Occipital lobe (tissue), 2 donors: ENCODE results near the gene CCDC74A. TPM values are rescaled to one million over a fixed set of nuclear protein-coding genes. Genes with fewer than 3 reads are reported as not detected.
"Not testable (repeated sequence)": the region's sequence is repeated elsewhere in the genome, so short reads cannot be mapped to it uniquely, and the experiment has no call there.

ENCODE experiments used
- DNase-seq: peaks from one replicate; lab custom pipeline; 2025; lab: John Stamatoyannopoulos, UW
- total RNA-seq: library from RNA; depleted of rRNA; stranded (reverse); fragments of >200 nt; gene quantifications from one replicate; pipeline ENCODE4 v1.2.3, GENCODE V29; 2014

CCDC74A gene
- total RNA-seq, 1 donor from 2014 or later = 4.1 TPM

- DNase-seq = not testable (repeated sequence)
Measured at GRCh38 chr2:131498321-131498973, 29.2 kb upstream of the CCDC74A start.

DNA sequence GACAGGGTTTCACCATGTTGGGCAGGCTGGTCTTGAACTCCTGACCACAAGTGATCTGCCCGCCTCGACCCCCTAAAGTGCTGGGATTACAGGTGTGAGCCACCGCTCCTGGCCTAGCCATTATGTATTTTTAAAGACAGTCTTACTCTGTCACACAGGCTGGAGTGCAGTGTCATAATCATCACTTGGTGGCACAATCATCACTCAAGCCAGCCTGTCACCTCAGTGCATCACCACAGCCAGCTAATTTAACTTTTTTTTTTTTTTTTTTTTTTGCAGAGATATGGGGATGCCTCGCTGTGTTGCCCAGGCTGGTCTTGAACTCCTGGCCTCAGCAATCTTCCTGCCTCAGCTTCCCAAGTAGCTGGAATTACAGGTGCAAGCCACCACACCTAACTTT lies 24.1 kb upstream of the CCDC74A start:
- DNase-seq = not testable (repeated sequence)

- not testable (repeated sequence) for DNase-seq
Measured at GRCh38 chr2:131504082-131504750, 23.5 kb upstream of the CCDC74A start.

DNA sequence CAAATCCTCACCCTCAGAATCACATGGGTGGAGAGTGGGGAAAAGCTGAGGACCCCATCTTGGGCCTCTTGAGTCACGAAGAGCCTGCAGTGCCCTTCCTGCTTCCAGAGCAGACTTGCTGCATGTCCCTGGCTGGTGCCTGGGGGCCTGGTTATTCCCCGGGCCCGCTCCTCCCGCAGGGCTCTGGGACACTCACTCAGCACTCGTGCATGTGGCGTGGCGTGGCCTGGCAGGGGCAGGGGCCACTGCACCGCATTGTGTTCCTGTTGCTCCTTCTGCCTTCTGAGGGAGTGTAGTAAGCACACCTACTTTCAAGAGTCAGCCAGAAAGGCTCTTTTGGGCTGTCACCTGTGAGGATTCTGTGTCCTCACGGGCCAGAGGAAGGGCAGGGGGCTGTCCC lies 18.1 kb upstream of the CCDC74A start:
- no peak for DNase-seq

DNA sequence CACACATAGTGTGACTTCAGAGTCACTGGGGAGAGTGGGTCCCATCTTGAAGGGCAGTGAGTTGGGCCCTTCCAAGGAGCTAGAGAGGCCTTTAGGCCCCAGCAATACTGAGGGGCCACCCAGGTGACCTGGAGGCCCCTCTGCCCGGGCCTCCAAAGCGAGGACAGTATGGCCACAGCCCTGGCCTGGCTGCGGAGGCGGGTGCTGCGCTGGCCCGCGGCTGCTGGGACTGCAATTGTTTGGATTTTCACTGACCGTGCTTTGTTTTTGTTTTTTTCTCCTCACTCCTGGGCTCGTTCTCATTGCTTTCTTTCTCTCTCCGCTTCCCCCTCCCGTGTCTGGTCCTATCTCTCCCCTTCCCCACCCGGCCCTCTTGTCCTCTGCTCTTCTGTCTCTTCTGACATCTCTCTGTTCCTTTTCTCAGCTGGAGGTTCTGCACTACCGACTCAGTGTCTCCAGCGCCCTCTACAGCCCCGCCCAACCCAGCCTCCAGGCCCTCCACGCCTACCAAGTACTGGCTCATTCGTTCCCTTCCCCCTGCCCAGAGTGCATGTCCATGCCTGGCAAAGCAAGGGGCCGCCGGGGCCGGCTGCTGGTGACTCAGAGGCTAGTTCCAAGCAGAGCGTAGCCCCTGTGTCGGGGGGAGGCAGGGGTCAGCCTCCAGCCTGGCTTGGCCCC lies 16.3 kb upstream of the CCDC74A start:
- not testable (repeated sequence) for DNase-seq

DNA sequence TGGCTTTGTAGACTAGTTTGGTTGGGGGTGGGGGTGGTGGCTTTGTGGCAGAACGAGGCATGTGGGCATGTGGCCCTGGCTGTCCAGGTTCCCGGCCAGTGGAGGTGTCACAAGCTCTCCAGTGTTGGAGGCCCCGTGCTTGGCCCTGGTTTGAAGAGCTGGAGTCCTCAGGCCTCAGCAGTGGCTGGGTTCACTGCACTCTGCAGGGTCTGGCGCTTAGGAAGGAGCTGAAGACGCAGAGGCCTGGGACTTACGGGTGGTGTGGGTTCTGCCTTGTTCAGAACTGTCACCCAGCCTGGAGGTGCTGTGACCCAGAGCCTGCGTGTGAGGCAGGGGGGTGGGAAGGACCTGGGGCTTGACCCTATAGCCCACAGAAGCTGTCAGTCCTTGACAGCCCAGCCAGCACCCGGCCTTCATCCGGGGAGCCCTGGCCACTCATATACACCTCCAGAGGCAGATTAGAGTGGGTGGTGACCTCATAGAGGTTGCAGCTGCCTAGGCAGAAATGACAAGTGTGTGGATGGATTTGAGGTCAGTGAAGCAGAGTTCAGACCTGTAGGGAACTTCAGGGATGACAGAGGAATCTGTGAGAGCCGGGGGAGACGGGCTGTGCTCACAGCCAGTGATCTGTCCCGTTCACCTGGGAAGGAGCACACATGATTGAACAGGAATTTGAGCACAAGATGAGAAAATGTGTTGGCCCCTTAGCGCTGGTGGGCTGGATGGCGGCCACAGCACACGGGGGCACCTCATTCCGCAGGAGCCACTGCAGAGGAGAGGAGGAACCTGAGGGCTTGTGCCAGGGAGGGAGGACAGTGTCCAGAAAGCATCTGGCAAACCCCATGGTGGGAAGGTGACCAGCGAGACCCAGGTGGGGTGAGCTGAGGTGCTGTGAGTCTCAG lies 15.5 kb upstream of the CCDC74A start:
- not testable (repeated sequence) for DNase-seq

DNA sequence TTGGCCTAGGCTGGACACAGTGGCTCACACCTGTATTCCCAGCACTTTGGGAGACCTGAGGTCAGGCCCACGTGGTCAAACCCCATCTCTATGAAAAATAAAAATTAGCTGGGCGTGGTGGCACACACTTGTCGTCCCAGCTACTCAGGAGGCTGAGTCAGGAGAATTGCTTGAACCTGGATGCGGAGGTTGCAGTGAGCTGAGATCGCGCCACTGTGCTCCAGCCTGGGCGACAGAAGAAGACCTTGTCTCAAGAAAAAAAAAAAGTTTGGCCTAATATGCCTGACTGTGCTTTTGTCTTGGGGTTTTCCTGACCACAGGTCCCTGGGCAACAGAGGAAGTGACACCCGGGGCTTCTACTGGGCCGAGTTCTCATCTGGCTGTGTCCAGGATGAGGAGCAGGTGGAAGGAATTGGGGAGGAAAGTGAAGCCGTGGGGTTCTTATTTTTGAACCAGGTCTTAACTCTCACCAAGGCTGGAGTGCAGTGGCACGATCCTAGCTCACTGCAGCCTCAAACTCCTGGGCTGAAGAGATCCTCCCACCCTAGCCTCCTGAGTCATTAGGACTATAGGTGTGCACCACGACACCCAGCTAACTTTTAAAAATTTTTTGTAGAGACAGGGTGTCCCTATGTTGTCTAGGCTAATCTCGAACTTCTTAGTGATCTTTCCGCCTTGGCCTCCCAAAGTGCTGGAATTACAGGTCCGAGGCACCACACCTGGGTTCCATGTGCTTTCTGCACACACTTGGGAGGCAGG lies 13.1 kb upstream of the CCDC74A start:
- DNase-seq = not testable (repeated sequence)

DNA sequence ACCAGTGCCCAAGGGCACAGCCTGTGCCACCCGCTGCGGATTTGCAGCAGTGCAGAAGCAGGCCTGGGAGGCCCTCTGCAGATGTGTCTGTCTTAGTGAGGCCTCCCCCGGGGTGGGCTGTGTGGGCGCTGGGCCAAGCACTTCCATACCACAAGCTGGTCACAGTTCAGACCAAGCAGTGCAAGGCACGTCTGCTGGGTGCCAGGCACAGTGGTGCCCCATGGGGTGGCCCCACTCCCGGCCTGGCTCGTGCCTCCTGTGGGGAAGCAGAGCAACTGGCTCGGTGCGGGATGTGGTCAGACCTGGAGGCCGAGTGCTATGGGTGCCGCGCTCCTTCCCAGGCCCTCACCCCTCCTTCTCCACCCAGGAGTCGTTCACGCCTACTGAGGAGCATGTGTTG lies 12.5 kb upstream of the CCDC74A start:
- DNase-seq = not testable (repeated sequence)

- DNase-seq = no peak
Measured at GRCh38 chr2:131516011-131516410, 11.7 kb upstream of the CCDC74A start.

DNA sequence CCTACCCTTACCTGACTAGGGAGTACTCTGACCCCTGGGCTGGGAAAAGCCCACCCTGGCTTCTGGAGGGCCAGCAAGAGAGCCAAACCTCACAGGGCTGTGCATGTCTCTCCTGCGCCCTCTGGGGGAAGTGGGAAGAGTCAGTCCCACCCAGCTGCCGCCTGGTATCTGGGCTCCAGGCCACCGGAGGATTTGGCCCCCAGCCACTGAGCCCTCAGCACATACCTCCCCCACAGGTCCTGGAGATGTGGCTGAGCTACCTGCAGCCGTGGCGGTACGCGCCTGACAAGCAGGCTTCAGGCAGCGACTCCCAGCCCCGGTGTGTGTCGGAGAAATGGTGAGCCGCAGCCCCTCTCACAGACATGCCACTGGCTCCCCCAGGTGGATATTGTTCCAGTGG lies 11.1 kb upstream of the CCDC74A start:
- not testable (repeated sequence) for DNase-seq

DNA sequence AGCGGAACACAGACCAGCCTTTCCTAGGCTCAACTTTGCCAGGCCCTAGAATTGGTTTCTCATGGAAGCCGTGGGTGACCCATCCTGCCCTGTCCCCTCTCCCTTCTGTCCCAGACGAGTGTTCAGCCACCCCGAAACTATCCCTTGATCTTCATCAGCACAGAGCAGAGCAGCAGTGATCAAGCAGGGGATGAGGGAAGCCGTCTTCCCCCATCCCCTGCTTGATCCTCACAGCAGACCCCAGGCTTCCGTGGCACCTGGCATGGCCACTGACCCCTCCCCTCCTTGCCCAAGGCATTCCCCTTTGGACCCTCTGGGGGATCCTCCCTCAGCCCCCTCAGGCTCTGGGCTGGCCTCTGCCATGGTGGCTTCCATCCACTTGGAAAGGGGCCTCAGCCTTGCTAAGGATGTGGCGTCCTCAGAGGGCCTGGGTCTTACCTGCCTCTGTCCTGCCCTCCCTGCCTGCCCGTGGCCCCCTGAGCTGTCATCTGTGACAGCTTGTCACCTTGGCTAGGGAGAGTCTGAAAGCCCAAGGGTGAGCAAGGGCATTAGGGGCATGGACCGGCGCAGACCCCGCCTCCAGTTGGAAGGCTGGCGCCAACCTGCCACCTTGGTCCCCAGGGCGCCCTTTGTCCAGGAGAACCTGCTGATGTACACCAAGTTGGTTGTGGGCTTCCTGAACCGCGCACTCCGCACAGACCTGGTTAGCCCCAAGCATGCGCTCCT lies 10.4 kb upstream of the CCDC74A start:
- no peak for DNase-seq

DNA sequence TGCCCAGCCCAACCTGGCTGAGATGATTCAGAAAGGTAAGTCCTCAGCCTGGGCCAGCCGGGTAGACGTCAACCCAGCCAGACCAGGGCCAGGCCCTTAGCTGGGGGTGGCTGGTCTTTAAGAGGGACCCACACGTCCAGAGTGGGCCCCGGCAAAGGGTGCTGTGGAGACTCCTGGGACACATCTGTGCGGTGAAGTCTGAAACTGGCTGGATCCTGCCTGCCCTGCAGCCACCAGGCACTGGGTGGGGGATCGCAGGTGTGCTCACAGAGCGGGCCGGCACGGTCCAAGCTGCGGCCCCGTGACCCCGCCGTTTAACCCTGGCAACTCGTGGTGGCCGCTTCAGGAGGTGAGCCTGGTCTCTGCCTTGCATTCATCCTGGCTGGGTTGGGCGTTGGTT lies 9.8 kb upstream of the CCDC74A start:
- not testable (repeated sequence) for DNase-seq

GRCh38 chr2:131518531-131518930 lies 9.2 kb upstream of the CCDC74A start:
- not testable (repeated sequence) for DNase-seq

DNA sequence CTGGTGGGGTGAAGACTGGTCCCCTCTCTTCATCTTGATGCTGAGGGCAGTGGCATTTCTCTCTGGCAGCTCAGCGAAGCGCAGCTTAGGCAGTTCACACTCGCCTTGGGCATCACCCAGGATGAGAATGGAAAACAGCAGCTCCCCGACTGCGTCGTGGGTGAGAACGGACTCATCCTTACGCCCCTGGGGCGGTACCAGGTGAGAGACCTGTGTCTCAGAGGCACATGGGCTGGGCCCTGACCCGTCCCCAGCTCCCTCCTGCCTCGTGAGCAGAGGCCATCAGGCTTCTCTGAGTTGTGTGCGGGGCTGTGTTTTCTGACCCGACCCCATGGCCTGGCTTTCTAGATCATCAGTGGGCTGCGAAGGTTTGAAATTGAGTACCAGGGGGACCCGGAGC lies 8.2 kb upstream of the CCDC74A start:
- no peak for DNase-seq

DNA sequence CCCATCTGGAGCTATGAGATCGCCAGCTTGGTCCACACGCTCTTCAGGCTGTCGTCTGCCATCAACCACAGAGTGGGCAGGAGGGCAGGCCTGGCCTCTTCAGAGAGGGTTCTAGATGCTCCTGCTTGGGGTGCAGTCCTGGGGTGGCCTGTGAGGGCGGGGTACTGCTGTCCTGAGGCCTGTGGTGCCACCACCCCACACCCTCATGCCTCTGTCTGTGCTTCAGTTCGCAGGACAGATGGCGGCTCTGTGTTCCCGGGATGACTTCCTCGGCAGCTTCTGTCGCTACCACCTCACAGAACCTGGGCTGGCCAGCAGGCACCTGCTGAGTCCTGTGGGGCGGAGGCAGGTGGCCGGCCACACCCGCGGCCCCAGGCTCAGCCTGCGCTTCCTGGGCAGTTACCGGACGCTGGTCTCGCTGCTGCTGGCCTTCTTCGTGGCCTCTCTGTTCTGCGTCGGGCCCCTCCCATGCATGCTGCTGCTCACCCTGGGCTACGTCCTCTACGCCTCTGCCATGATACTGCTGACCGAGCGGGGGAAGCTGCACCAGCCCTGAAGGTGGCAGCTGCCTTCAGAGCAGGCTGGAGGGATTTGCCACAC lies 7.7 kb upstream of the CCDC74A start:
- not testable (repeated sequence) for DNase-seq

DNA sequence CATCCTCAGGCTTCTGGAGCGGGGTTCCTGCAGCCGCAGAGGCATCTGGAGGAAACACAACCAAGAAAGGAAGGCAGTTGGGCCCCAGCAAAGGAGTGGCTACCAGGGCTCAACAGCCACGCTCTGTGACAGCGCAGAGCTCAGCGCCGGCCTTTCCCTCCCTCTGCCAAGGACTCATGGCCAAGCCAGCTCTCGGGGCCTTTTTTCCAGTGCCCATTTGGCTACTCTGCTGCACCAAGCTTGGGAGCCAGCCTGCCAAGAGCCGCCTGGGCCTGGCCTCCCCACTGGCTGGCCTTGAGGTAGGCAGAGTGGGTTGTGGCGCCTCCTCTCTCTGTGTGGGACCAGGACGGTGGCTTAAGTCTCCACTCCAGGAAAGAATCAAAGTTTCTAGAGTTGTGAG lies 7.2 kb upstream of the CCDC74A start:
- no peak for DNase-seq

- DNase-seq = not testable (repeated sequence)
Measured at GRCh38 chr2:131521524-131521923, 6.2 kb upstream of the CCDC74A start.

GRCh38 chr2:131521961-131522781 lies 5.5 kb upstream of the CCDC74A start:
- DNase-seq = no peak

DNA sequence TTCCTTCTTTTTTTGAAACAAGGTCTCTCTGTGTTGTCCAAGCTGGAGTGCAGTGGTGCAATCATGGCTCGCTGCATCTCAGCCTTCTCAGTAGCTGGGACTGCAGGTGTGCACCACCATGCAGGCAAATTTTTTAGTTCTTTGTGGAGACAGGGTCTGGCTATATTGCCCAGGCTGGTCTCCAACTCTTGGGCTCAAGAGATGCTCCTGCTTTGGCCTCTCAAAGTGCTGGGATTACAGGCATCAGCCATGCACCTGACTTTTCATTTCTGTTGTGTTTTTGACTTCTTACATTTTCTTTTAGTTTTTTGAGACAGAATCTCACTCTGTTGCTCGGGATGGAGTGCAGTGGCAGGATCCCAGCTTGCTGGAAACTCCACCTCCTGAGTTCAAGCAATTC lies 2.4 kb upstream of the CCDC74A start:
- not testable (repeated sequence) for DNase-seq
